Endometrial microvascular endothelial cells (primary cell): ENCODE data around the gene INS. TPM values are rescaled to one million over a fixed set of nuclear protein-coding genes. Genes with fewer than 3 reads are reported as not detected.

Source experiments
- in situ Hi-C: cut with HindIII; loops from 2 replicates; pipeline ENCODE4 v1.10.0; 2017; ENCODE audit warnings: low sequenced_read_pairs, low pct_unique_long_range_greater_than_20kb; ENCODE audit errors: inconsistent ontology term
- total RNA-seq: library from RNA; depleted of rRNA; stranded (reverse); fragments of >200 nt; gene quantifications from one replicate; pipeline ENCODE4 v1.2.3, GENCODE V29; 2015; ENCODE audit errors: inconsistent ontology term

Gene INS
- total RNA-seq, 1 donor from 2014 or later, result not detected

DNA sequence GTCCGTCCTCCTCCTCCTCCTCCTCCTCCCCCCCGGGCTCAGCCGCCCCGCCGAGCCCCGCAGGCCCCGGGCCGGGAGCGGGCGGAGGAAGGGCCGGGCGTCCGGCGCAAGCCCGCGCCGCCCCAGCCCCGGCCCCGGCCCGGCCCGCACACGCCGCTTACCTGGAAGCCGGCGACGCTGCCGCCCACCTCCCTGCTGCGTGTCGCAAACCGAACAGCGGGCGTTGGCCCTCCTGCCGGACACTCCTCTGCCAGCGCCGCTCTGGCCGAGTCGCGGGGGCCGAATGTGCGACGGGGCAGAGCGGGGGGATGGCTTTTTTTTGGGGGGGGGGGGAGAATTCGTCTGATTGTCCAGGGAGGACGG lies 23.0 kb downstream of the INS start:
- in situ Hi-C loops, result no loop called here

DNA sequence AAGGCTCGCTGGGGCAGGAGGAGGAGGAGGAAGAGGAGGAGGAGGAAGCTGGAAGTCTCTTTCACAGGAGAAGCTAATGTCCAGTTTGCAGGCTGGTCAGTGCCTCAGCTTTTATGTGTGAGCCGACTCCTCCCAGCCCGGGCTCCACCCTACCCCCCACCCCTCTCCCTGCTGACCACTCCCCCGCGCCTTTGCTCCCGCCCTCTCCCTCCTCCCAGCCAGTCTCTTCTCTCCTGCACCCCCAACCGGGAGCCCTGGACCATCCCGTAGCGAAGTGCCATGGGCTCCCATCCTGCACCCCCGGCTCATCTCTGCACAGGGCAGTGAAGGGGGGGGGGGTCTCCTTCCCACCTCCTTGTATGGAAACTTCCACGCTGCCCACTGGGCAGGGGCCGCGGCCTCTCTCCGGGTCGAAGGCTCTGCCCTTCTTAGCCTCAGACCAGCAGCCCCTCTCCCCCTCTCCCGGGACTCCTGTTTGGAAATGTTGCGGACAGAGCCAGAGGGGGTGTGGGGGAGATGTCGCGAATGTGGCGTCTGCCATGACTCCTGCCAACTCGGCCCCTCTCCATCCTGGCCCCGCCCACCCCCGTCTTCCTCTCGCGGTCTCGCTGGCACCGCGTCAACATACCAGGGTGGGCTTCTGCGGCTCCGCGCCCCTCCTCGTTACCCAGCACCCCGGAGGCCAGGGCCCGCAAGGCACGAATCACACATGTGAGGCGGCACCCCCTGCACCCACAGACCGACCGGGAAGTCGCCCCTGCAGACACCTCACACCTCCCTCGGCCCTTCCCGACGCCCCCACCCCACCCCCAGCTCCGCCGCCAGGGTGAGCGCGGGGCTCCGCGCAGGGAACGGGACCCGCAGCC lies 23.6 kb downstream of the INS start:
- in situ Hi-C loops, result no loop called here

DNA sequence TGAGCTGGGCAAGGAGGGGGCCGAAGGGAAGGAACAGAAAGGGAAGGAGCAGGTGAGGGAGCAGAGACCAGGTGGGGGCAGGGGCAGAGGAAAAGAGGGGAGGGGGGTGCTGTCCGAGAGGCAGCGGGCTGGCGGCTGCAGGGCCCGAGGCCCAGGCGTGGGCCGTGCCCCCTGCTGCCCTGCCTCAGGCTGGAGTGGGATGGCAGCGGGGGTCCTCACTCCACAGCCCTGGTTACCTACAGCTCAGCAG lies 24.1 kb downstream of the INS start:
- in situ Hi-C loops, result no loop called here

DNA sequence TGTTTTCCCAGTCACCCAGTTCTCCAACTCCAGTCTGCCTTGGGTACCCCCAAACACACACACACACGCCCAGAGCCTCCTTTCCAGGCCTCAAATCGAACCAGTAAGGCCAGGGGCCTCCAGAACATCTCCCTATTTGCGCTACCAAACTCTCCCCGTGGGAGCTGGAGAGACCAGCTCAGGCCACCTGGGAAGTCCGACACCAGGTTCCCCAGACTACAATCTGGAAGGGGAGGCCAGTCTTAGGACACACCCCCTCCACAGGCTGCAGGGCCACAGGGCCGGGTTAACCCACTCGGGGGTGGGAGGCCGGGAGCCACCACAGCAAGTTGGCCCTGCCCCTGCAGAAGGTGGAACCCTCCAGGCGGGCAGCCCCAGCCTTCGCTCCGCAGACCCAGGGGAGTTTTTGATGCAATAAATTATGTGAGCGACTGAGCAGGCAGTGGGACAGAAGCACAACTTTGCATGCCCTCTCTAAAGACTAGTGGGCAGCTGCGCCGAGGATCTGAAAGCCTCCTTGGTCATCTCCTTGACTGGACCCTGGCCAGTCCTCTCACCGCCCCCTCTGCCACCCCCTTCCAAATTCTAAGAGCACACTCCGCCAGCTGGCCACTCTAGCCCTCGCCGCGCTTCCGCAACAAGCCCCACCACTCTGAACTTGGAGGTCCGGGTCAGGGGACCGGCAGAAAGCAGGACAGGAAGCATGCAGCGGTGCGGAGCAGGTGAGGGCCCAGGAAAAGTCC lies 24.6 kb downstream of the INS start:
- in situ Hi-C loops, result no loop called here

DNA sequence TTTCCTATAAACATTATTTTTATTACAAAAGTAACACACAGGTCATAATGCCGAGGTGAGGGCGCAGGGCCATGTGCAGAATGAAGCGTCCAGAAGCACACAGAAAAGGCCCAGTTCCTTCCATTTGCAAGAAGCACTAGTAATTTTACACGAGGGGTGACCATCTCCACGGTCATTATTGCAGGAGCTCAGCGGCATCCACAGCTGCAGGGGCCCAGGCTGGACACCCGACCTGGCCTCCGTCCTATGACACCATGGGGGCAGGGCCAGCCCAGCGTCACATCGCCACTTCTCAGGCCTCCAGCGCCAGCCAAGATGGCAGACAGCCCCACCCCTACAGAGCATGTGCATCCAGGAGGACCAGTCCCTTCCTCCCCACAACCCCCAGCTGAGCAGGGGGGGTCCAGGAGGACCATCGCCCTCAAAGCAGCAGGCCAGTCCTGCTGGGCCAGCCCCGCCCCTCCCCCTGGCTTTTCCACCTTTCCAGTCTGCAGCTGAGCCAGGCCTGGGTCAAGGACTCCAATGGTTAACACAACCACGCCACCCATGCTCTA lies 25.3 kb downstream of the INS start:
- in situ Hi-C loops, result no loop called here

DNA sequence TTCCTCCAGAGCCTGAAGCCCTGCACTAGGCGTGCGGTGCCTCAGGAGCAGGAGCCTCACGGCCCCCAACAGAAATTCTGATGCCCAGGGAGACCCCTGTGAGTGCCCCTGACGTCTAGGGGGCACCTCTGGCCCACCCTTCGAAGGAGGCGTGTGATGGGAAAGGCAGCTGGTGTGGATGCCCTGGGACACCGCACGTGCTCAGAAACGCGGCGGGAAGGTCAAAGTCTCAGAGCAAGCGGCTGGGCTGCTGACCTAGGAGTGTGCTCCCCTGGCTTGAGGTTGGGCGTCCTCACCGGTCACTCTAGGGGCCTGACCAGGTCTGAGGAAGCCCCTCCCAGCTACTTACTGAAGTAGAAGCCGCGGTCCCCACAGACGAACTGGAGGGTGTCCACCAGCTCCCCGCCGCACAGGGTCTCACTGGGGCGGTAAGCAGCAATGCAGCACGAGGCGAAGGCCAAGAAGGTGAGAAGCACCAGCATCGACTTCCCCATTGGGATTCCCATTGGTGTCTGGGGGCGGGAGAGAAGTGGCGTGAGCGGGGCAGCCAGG lies 25.9 kb downstream of the INS start:
- in situ Hi-C loops, result no loop called here

DNA sequence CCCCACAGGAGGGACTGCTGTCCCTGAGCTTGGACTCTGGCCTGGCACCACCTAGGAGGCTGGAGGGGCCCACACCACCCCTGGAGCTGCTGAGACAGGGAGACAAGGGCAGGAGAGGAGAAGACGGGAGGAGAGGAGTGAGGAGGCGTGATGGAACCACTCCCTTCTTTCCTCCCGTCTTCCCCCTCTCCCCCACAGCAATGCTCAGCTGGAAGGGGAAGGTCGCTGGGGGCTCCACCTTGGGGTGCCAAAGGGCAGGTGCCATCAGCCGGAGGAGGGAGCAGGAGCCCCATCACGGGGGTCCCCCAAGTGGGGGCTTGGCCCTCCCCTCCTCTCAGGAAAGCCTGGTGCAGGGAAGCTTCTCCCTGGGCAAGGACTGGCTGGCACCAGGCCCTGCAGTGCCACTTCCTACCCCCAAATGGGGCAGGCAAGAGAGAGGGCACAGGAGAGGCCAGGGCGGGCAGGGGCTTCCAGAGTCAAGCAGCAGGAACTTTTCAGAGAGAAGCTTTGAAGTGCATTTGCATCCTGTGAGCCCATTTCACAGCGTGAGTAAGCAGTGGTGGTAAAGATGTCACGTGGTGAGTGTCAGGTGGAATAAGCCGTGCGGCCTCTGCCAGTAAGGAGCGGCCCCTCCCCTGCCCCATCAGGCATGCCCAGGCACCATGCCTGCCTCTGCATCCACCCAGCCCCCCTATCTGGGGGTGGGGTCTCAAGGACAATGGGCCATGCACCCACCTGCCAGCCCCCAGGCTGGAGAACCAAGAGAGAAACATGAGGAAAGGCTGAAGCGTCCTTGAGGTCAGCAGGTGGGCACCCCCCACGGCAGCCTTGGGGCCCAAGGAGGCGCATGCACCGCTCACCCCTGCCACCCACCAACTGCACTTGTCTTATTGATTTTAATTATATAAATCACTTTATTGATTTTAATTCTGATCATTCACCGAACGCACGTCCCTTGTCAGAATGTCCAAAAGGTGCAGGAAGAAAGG lies 26.7 kb downstream of the INS start:
- in situ Hi-C loops, result no loop called here

DNA sequence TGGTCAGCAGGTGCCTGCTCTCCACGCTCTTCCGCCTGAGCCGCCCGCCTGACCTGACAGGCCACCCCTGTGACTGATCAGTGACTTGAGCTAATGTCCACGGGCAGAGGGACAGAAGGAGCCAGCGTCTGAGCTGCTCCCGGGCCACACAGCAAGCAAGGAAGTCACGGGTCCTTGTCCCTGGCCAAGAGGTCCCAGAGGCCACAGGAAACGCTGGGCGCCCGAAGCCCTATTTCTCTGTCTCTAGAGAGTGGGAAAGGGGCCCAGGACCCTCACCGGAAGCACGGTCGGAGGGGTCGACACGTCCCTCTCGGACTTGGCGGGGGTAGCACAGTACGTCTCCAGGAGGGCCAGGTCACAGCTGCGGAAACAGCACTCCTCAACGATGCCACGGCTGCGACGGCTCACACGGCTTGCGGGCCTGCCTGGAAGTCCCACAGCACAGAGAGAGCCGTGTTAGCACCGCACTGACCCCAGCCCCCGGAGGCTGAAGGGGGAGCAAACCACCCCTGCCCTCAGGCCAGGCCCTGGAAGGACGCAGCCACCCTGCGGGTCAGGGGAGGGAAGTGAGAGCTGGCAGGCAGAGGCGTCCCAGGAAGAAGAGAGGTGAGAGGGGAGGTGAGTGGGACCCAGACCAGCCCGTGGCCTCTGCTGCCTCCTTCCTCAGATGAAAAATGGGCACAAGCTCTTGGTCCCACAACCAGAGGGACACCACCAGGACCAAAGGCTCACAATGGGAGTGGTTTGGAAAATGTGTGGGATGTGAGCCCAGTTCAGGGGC lies 27.6 kb downstream of the INS start:
- in situ Hi-C loops, result no loop called here

DNA sequence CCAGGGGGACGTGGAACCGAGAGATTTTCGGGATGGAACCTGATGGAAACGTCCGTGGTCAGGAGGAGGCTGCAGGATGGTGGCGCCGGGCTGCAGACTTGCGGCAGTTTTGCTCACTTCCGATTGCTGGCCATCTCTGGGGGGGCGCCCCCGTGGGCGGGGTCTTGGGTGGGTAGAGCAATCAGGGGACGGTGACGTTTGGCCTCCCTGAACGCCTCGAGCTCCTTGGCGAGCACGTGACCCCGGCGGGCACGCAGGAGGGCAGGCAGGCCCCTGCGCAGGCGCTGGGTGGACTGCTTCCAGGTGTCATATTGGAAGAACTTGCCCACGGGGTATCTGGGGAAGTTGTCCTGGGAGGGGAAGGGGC lies 28.2 kb downstream of the INS start:
- in situ Hi-C loops, result no loop called here

DNA sequence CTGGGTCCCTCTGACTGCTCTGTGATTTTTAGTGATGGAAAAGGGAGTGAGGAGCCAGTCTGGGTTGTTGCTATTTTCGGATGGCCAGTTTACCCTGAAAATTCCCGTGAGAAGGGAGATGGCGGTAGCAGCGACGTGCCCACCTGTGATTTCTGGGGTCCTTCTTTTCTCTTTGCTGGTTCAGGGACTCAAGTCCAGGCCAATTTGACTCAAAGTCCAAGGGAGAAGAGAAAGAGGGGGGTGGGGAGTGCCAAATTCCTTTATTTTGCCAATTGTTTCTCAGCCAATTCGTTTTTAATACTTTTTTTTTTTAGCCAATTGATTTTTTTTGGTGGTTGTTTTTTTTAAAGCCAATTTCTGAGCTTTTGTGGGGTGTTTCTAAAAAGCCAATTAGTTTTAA lies 28.8 kb downstream of the INS start:
- in situ Hi-C loops, result no loop called here

DNA sequence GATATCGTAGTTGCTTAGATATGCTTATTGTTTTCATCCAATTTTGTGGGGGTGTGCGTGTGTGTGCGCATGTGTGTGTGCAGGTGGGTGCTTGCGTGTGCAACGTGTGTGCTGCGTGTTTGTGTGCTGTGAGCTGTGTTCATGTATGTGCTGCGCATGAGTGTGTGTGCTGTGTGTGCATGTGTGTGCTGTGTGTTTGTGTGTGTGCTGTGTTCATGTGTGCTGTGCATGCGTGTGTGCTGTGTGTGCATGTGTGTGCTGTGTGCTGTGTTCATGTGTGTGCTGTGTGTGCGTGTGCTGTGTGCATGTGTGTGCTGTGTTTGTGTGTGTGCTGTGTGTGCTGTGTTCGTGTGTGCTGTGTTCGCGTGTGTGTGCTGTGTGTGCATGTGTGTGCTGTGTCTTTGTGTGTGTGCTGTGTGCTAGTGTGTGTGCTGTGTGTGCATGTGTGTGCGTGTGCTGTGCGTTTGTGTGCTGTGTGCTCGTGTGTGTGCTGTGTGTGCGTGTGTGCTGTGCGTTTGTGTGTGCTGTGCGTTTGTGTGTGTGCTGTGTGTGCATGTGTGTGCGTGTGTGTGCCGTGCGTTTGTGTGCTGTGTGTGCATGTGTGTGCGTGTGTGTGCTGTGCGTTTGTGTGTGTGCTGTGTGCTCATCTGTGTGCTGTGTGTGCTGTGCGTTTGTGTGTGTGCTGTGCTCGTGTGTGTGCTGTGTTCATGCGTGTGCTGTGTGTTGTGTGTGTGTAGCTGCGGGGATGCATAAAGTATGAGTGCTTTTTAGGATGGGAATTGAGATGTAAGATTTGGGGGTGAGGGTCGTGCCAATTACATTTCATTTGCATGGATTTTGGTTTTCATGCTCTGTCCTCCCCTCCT lies 29.4 kb downstream of the INS start:
- in situ Hi-C loops, result no loop called here

DNA sequence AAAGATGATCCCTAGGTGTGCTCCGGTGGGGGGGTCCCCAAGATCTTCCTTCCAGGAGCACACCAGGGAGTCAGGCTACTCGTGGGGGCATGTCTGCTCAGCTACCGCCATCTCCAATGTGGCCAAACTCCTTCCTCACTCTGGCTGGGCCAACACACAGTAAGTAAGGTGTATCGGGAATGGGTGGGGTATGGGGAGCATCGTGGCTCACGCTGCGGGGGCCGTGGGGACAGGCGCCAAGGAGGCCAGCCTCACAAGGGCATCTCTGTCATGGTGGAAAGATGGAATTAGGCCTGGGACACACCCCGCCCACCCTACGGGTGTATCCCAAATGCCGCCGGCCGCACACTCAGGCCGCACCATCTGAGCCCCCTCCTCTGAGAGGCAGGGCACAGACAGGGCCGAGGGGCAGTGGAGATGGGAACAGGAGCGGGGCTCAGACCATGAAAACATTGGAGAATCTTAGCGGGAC lies 30.1 kb downstream of the INS start:
- in situ Hi-C loops, result no loop called here

DNA sequence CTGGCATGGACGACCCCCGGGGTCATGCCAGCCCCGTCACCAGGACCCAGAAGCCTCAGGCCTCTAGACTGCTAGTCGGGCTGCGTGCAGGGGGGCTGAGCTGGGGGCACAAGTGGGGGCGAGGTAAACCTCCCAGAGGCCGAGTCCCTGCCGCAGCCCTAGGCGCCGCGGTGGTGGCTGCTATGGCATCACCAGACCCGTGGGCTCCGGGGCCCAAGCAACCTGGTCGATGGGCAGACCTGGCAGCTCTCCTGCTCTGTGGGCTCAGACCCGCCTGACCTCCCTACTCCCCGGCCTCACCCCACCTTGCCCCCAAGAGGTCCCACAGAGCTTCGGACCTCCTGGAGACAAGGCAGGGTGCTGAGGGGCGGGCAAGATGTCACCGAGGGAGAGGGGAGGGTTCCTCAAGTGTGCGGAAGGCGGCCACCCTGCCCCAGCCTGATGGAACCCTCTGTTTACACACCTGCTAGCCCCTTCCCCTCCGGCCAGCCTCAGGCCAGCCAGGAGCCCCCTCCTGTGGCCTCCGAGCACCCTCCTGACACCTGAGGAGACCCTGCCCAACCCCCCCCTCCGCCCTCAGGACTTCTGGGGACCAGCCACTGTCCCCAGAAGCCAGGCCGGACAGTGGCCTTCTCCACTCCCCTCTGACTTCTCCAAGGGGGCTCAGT lies 31.2 kb downstream of the INS start:
- in situ Hi-C loops, result no loop called here

DNA sequence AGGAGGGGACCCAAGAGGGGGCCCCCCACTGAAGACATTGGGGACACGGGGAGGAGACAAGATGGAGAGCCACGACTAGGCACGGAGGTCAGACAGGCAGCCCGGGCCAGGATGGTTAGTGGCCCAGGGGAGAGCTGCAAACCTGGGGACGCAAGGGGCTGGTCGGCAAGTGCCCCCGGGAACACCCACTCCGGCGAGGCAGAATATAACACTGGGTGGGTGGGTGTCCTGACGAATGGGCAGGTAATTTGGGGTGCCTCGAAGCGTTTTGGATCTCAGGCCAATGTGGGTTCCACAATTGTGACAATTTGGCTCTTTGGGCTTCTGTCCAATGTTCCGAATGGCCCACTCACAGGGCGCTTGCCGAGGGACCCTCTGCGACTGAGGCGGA lies 31.7 kb downstream of the INS start:
- in situ Hi-C loops, result no loop called here

DNA sequence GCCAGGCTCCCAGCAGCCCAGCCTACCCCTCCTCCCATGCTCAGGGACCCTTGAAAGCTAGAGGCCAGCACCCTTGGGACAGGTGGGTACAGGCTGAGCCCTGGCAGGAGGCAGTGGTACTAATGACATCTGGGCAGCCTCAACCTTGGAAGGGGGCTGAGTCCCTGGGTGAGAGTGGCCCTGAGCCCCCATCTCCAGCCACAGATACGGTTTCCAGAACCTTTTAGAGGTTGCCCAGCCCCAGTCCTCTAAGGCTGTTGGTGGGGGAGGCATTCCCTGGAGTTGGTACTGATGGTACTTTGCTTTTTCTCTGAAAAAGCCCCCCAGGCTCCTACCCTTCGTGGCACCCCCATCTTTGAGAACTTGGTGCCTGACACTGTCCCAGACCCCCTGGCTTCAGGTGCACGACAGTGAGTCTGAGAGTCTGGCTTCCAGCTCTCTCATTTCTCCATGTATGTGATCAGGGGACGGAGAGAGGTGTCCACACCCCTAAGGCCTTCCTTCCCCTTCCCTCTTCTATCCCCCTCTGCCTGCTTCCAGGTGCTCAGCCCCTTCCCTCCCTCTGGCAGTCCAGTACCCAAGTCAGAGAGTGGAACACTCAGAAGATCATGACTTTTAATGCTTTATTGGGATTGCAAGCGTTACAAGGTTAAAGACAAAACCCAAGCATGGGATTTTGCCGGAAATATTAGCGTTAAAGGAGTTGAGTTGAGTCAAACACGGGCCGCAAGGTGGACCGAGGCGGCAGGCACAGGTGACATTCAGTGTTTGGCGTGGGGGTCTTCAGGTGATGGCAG lies 32.3 kb downstream of the INS start:
- in situ Hi-C loops, result no loop called here

DNA sequence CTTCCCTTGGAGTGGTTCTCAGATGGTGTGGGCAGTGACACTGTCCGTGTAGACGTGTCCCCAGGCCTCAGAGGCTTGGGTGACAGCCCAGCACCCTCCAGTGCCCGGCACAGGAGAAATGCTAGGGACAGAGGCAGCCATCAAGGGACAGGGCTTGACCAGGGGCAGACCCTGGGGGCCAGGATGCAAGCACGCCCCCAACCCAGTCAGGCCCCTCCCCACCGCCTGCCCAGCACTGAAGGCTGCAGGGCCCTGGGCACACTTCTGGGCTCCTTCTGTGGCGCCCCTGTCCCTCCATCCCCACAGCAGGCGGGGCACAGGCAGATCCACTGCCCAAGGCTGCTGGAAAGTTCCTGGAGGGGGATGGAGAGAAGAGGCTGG lies 32.9 kb downstream of the INS start:
- in situ Hi-C loops, result no loop called here
